Measurements from ENCODE around the gene SMTNL2.
"Not testable (repeated sequence)": the region's sequence is repeated elsewhere in the genome, so short reads cannot be mapped to it uniquely, and the experiment has no call there.

SMTNL2 gene

DNA sequence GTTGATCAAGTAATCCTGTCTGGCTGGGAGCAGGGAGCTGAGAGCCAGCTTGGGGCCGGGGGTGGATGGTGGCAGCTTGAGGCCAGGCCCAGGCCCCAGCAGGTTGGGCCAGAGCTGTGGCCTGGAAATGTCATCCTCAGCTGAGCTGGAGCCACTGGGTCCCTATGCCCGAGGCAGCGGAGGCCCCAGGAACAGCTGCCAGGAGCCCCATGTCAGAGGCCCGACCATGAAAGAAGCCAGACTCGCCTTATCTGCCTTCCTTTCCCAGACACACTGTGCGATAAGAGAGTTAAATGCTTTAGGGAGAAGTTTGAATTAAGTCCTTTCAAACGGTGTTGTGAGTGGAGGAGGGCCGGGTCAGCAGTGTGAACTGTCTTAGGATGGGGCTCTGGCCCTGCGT, 3.5 kb downstream of the SMTNL2 start:
- no peak for DNase-seq

DNA sequence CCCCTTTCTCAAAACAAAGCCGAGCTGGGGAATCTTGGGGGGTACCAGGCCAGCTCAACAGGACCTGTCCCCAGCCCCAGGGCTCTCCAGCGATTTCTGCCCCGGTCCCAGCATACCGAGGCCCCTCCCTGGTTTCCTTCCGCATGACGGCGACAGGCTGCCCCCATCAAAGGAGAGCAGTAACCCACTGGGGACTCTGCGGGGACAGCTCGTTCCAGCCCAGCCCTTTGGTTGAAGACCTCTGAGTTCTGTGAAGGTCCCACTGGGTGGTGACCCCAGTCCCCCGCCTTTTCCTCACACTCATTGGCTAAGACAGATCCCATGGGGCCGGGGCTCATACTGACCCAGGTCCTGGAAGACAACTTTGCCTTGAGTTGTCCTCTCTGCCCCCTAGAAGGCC, 4.1 kb downstream of the SMTNL2 start:
- no peak for DNase-seq

DNA sequence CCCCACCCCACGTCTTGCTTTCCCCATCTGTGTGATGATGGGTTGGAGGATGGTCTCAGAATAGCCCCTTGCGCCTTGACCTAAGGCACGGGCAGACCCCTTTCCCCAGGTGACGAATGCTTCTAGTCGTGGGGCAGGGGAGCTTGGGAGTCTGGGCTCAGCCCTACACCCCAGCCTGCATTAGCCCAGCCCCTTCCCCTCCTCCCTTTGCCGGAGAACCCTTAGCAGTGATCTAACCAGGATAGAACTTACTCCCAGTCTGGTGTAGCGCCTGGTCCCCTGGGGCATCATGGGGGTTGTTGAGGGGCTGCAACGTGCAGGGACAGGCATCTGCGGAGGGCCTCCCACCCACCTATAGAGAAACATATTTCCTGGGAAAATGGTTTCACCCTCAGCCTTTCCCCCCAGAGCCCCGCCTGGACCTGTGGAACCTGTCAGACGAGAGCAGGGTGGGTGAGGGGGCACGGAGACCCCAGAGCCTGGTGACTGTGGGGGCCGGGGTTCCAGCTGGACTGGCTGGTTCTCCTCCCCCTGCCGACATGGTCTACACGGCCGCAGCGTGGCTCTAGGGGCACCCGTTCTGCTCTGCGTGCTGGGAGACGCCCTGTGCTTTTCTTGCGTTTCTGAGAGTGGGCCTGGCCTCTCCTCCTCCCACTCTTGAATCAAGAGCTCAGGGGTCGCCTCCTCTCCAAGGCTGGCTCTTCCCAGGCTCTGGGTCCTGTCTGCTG, 4.7 kb downstream of the SMTNL2 start:
- DNase-seq: no peak

DNA sequence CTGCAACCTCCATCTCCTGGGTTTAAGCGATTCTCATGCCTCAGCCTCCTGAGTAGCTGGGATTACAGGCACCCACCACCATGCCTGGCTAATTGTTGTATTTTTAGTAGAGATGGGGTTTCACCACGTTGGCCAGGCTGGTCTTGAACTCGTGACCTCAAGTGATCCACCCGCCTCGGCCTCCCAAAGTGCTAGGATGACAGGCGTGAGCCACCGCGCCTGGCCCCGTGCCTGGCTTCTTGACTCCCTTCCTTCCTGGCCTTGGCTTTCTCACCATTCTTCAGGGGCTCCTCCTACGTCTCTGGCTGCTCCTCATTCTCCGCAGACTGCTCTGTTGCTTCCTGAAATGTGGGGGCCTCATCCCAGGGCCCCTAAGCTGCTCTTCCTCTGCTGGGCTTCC, 5.7 kb downstream of the SMTNL2 start:
- not testable (repeated sequence) for DNase-seq

DNA sequence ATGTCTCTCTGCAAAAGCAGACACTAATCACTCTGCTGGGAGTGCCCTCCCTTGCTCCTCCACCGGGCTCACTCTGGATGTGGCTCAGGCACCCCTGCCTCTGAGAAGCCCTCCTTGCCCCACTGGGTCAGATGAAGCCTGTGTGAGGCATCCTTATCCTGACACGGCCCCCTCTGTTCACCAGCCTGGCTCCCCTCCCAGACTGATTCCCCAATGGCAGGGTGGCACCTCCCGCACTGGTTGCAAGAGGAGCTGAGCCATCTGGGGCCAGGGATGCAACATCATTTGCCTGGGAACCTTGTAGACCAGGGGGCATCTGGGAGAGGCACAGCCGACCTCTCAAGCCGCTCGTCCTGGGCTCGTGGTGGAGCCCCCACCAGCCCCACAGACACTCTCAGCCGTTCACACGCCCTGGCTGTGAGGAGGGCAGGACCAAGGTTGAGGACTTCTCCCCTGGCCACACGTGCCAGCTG, 6.7 kb downstream of the SMTNL2 start:
- DNase-seq: no peak

DNA sequence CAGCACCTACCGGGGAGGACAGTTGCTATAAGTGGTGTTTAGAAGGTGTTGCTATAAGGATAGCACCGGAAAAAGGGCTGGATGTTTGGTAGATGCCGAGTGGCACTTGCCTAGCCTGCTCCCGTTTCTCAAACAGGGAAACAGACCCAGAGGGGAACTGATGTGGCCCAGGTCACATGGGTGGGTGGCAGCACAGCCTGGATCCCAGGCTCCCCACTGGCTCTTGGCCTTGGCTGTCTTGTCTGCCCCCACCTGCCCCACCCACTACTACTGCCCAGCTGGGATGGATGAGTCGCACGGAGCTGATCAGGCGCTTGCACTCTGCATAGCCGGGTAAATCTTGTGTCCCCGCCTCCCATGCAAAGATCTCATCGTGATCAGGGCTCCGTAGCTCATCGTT, 7.2 kb downstream of the SMTNL2 start:
- DNase-seq: no peak

DNA sequence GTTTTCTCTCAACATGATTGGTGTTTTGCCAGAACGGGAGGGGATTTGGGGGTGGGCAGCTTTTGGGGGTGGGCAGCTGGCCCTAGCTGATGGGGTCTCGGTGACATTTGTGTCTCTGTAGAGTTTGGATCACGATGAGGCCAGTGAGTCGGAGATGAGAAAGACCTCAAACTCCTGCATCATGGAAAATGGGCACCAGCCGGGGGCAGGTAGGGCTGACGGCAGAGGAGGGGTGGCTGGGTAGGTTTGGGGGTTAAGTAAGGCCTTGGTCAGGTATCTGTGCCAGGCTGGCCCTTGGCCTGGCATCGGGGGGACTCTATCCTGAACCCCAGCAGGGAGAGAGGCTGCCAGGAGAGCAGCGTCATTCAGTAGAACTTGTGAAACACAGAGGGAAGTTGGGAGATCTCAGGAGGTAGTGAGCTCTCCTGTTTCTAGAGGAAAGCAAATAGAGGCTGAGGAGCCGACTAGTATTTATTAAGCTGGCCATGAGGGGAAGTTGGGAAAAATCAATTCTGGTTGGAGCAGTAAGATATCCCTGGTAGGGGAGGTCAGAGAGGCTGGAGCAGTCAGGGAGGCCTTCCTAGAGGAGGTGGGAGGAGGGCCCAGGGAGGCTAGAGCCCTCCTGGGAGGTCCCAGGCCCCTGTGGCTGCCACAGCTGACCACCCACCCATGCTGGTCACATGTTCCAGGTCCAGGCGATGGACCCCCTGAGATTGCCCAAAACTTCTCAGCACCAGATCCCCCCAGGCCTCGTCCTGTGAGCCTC, 8.1 kb downstream of the SMTNL2 start:
- no peak for DNase-seq

DNA sequence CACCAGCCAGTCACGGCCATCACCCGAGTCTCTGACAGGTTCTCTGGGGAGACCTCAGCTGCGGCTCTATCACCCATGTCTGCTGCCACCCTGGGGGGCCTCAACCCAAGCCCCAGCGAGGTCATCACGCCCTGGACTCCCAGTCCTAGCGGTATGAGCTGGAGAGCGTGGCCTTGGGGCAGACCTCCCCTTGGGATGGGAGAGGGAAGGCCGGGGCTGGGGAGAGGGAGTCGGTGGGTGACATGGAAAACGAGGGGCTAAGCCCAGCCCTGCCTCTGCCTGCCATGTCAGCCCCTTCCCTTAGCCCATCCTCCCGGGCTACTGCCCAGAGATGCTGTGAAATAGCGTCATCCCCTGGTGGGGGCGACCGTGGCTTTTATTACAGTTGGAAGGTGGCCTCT, 8.7 kb downstream of the SMTNL2 start:
- no peak for DNase-seq

DNA sequence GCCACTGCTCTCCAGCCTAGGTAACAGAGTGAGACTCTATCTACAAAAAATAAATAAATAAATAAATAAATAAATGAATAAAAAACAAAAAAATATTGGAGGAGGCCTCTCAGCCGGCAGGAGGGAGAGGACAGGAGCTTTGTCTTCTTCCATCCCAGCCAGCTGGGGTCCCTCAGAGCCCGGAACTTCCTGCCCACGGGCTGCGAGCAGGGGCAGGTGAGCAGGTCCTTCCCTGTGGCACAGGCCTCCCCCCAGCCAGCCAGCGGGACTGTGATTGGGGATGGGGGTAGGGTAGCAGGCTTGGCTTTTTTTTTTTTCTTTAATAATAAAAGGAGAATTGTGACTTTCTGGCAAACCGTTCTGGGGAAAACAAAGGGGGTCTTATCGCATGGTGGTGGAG, 10.1 kb downstream of the SMTNL2 start:
- no peak for DNase-seq

DNA sequence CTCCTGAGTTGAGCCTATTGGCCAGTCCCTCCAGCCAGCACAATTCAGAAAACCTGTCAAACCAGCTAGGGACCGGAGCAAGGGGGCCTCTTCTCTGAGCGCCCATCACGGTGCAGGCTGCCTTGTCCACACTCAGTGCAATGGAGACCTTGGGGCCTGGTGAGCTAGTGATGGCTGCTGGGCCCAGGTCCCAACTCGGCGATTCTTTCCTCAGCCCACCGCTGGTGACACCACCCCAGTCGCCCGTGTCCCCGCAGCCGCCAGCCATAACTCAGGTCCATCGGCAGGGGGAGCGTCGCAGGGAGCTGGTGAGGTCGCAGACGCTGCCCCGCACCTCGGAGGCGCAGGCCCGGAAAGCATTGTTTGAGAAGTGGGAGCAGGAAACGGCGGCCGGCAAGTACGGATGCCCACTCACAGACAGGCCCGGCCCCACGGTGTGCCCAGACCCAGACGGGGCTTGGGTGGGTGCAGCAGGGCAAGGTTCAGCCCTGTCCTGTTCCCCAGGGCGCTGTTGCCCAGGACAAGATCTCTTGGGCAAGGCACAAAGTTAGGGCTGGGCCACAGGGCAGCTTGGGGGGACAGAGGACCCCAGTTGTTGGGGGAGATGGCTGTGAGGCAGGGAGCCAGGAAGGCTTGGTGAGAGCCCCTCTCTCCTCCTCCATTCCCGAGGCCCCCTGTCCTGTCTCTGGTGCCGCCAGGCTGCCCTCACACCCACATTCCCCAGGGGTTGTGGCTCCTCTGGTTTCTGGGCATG, 10.8 kb downstream of the SMTNL2 start:
- DNase-seq: peak; percentile 33

DNA sequence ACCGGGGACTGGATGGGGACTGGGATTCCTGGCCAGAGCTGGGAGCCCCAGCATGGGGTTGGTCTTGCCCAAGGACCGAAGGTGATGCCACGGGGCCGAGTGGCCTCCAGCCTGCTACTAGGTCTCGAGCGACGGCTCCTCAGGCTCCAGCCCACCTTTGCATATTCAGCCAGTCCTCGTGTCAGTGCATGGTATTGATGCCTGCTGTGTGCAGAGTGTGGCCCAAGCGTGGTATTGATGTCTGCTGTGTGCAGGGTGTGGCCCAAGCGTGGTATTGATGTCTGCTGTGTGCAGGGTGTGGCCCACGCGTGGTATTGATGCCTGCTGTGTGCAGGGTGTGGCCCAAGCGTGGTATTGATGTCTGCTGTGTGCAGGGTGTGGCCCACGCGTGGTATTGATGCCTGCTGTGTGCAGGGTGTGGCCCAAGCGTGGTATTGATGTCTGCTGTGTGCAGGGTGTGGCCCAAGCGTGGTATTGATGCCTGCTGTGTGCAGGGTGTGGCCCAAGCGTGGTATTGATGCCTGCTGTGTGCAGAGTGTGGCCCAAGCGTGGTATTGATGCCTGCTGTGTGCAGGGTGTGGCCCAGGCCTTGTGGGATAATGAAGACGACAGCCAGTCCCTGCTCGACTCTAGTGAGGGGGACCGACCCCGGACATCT, 11.5 kb downstream of the SMTNL2 start:
- not testable (repeated sequence) for DNase-seq

DNA sequence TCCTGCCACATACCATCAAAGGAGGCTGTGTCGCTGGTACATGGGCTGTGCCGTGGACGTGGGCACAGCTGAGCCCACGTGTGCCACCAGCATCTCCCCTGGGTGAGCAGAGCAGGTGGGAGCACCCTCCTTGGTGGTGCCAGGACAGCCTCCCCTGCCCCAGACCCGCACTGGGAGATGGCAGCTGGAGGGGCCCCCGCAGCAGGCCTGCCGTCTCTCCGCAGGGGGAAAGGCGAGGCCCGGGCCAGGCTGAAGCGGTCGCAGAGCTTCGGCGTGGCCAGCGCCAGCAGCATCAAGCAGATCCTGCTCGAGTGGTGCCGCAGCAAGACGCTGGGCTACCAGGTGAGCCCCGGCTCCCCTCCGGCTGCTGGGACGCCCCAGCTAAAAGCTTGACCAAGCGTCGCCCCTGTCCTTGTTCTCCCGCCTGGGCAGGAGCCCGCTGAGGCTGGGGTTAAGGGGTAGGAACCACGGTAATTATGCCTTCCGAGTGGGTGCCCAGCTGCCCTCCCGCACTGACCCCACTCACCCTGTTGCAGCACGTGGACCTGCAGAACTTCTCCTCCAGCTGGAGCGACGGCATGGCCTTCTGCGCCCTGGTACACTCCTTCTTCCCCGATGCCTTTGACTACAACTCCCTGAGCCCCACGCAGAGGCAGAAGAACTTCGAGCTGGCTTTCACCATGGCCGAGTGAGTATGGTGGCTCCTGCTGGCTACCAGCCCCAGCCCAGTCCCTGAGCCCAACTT, 12.5 kb downstream of the SMTNL2 start:
- no peak for DNase-seq

DNA sequence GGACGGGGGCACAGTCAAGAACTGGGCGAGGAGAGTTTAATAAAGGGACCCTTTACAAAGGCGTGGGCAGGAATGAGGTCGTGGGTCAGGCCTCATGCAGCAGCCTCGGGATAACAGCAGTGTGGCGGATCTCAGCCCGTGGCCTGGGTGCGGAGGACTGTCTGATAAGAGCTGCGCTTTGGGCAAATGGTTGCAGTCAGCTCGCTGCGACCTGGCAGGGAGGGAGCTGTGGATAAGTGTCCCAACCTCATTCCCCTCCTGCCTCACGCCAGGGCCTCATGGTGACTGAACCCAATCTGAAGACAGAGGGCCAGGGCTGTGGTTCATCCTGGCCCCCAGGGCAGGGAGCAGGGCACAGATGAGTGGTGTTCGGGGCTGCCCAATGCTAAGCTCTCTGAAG, 13.6 kb downstream of the SMTNL2 start:
- DNase-seq: no peak

DNA sequence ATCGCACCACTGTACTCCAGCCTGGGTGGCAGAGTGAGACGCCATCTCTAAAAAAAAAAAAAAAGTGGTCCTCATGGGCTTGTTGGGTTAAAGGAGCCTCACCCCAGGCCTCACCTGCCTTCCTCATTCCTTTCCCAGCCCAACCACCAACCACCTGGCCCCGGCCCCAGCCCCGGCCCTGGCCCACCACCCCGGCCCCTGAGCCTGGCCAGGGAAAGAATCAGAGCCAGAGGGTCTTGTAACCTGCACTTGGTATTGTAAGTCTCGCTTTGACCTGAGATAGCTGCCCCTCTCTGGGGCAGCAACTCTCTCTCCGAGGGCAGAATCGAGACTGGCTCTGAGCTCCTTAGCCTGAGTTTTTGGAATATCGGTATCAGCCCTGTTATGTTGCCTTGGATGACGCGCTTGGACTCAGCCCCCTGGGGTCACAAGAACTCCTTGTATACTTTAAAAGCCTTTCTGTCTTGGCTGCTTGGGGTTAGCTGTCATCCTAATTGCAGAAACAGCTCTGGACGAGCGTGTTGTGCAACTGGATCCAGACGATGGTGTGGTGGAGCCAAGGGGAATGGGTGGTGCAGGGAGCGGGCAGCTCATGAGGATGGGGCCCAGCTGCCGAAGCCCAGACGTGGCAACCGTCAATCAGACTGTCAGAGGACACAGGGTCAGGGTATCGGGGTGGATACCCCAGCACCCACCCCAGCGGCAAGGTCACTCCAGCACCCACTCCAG, 14.6 kb downstream of the SMTNL2 start:
- no peak for DNase-seq

DNA sequence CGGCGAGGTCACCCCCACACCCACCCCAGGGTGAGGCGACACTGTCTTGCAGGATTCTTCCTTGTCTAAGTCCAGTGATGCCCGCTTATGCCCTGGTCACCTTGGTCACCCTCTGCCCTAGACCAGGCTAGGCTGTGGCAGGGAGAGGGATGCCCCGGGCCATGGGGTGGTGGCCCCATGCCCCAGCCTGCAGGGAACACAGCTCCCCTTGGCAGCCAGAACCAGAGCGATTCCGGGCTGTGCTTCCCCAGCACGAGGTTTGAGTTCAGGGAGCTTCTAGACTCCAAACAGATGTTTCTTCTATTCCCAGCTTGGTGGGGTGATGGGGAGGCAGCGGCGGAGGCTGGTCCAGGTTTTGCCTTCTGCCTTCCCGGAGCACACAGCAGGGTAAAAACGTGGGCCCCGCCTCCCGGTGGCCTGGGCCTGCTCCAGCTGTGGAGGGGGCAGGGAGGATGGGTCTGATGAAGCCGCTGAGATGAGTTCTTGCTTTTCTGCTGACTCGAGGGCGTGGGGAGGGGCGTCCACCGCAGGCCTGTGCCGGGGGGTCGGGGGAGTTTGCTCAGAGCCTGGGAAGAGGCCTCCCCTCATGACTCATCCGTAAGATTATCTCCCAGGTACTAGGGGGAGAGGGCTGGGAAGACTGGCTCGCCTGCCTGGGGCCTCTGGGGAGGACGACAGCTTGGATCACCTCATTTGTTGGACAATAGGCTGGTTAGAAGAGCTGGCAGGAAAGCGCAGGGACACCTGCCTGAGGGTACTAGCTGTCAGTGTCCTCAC, 15.4 kb downstream of the SMTNL2 start:
- no peak for DNase-seq

DNA sequence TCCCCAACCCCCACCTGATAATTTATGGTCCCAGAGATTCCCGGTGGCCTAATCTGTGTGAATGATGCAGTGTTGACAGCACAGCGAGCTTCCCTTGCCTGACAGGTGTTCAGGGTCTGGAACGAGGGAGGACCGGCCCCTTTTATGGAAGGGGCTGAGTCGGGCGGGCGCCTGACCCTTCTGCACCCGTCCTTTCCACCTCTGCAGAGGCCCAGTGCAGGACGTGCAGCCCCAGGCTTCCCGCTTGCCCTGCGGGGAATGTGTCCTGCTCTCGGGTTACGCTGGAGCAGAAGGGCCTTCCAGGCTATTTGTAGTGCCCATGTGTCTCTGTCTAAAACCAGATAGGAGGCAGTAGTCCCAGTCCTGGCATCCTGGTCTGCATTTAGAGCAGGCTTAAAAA, 16.2 kb downstream of the SMTNL2 start:
- no peak for DNase-seq

DNA sequence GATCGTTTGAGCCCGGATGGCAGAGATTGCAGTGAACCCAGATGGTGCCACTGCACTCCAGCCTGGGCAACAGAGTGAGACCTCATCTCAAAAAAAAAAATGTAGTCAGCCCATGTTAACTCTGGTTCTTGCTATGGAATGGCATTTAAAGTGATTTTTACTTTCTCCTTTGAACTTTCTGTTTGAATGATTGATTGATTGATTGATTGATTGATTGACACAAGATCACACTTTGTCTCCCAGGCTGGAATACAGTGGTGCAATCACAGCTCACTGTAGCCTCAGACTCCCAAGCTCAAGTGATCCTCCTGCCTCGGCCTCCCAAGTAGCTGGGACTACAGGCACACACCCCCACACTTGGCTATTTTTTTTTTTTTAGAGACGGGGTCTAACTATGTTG, 17.0 kb downstream of the SMTNL2 start:
- DNase-seq: no peak

DNA sequence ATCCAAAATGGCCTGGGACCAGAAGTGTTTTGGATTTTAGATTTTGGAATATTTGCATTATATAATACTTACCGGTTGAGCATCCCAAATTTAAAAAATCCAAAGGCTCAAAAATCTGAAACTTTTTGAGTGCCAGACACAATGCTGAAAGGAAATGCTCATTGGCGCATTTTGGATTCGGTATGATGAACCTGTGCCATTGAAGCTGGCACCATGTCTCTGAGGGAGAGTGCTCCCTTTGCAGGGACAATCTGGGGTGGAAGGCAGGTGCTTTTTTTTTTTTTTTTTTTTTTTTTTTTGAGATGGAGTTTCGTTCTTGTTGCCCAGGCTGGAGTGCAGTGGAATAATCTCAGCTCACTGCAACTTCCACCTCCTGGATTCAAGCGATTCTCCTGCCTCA, 17.7 kb downstream of the SMTNL2 start:
- no peak for DNase-seq

DNA sequence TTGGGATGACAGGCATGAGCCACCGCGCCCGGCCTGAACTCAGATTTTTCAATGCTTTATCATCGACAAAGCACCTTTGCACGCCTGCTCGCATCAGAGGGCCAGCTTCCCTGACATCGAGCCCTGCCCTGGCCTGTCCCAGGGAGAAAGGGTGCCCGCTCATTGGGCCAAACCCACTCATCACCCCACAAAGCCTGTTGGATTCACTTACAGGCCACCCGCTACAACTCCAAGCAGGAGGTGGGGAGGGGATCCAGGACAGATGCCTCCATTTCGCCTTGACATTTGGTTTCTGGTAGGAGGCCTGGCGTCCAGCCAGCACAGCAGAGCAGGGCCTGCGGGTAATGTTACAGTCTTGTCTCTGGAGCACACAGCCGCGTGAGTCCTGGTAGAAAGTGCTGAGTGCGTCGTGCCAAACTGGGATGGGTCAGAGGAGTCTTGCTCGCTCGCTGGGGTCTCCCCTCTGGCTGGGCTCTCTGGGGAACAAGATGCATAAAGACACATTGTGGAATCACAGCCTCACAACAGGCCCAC, 19.8 kb downstream of the SMTNL2 start:
- DNase-seq: no peak

DNA sequence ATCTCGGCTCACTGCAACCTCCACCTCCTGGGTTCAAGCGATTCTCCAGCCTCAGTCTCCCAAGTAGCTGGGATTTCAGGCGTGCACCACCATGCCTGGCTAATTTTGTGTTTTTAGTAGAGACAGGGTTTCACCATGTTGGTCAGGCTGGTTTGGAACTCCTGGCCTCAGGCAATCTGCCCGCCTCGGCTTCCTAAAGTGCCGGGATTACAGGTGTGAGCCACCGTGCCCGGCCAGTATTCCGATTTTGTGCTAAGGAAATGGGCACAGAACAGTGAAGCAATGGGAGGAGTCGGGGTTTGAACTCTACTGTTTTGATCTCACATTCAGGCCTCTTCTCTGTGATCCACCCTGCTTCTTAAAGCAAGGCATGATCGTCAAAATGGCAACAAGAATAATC, 20.4 kb downstream of the SMTNL2 start:
- not testable (repeated sequence) for DNase-seq

DNA sequence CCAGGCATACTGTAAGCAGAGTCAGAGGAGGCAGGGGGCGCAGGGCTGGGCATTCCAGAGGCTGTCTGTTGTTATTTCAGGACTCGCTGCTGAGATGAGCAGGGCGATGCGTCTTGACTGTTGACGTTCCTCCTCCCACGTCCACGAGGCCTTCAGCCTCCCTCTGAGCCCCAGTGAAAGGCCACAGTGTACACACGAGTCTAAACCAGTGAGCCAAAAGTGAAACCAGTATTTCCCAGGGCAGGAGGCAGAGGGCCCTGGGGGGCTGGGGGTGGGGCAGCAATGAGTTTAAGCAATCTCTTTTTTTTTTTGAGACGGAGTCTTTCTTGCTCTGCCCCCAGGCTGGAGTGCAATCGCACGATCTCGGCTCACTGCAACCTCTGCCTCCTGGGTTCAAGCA, 21.5 kb downstream of the SMTNL2 start:
- DNase-seq: no peak
